ENCODE results near the gene ZNF324.
"Not testable (repeated sequence)": the region's sequence is repeated elsewhere in the genome, so short reads cannot be mapped to it uniquely, and the experiment has no call there.

The ZNF324 gene

GRCh38 chr19:58466760-58467589 is at the start of gene ZNF324:
ZNF324 (plus strand) TSS chr19:58467080; CDS start chr19:58469186, 2,106 bp downstream.
- DNase-seq, result peak; percentile 96

GRCh38 chr19:58428617-58429016 is 38.3 kb upstream of the ZNF324 start:
- no peak for DNase-seq

GRCh38 chr19:58429745-58430144 is 37.1 kb upstream of the ZNF324 start:
- no peak for DNase-seq

- DNase-seq, result no peak
Observed at GRCh38 chr19:58434217-58434616, 32.7 kb upstream of the ZNF324 start.

GRCh38 chr19:58439576-58440554 is 27.0 kb upstream of the ZNF324 start, which contains the start of gene ZNF132:
ZNF132 (minus strand) TSS chr19:58440153; CDS start chr19:58439821, 332 bp downstream.
- peak; percentile 88 for DNase-seq

- no peak for DNase-seq
Observed at GRCh38 chr19:58440556-58440955, 26.3 kb upstream of the ZNF324 start.

- DNase-seq, result not testable (repeated sequence)
Observed at GRCh38 chr19:58442986-58443385, 23.9 kb upstream of the ZNF324 start.

GRCh38 chr19:58448860-58449259 is 18.0 kb upstream of the ZNF324 start:
- not testable (repeated sequence) for DNase-seq

- not testable (repeated sequence) for DNase-seq
Observed at GRCh38 chr19:58449980-58450379, 16.9 kb upstream of the ZNF324 start.

- DNase-seq, result peak; percentile 3
Observed at GRCh38 chr19:58450856-58451357, 16.0 kb upstream of the ZNF324 start.

- peak; percentile 97 for DNase-seq
Observed at GRCh38 chr19:58451358-58452101, 15.3 kb upstream of the ZNF324 start, which contains the start of gene ZNF324B. ZNF324B (plus strand) TSS chr19:58451622; CDS start chr19:58453702, 2,080 bp downstream.

- no peak for DNase-seq
Observed at GRCh38 chr19:58453743-58454142, 13.1 kb upstream of the ZNF324 start.

- DNase-seq, result no peak
Observed at GRCh38 chr19:58455306-58455705, 11.6 kb upstream of the ZNF324 start.

- no peak for DNase-seq
Observed at GRCh38 chr19:58456111-58456510, 10.8 kb upstream of the ZNF324 start.

- no peak for DNase-seq
Observed at GRCh38 chr19:58460039-58460438, 6.8 kb upstream of the ZNF324 start.

- DNase-seq, result no peak
Observed at GRCh38 chr19:58466089-58466759, 656 bp upstream of the ZNF324 start.

- DNase-seq, result no peak
Observed at GRCh38 chr19:58468216-58468839, 1.4 kb downstream of the ZNF324 start.

- DNase-seq, result no peak
Observed at GRCh38 chr19:58469241-58470013, 2.5 kb downstream of the ZNF324 start.

GRCh38 chr19:58470837-58471543 is 4.1 kb downstream of the ZNF324 start:
- not testable (repeated sequence) for DNase-seq

GRCh38 chr19:58471736-58472135 is 4.9 kb downstream of the ZNF324 start:
- no peak for DNase-seq
